ENCODE data around the gene COL9A1.

The COL9A1 gene

GRCh38 chr6:70219943-70220613 is 82.8 kb downstream of the COL9A1 start:
- TF ChIP-seq, protein P1, sequence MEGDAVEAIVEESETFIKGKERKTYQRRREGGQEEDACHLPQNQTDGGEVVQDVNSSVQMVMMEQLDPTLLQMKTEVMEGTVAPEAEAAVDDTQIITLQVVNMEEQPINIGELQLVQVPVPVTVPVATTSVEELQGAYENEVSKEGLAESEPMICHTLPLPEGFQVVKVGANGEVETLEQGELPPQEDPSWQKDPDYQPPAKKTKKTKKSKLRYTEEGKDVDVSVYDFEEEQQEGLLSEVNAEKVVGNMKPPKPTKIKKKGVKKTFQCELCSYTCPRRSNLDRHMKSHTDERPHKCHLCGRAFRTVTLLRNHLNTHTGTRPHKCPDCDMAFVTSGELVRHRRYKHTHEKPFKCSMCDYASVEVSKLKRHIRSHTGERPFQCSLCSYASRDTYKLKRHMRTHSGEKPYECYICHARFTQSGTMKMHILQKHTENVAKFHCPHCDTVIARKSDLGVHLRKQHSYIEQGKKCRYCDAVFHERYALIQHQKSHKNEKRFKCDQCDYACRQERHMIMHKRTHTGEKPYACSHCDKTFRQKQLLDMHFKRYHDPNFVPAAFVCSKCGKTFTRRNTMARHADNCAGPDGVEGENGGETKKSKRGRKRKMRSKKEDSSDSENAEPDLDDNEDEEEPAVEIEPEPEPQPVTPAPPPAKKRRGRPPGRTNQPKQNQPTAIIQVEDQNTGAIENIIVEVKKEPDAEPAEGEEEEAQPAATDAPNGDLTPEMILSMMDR (conservative IDR thresholded peaks at IDR 0.05; ENCODE audit: low read depth): no peak
- no peak overlapping the region for H3K27ac ChIP-seq
- CTCF ChIA-PET: interaction anchor here (1.8 kb wide), 1 partner anchor 11 kb away, joined by 4 read pairs; no protein-coding TSS in a partner anchor
- DNase-seq (ENCODE audit: low spot score): no peak
- POLR2A ChIA-PET (ENCODE audit: low non-redundant PET): no interaction called here

DNA sequence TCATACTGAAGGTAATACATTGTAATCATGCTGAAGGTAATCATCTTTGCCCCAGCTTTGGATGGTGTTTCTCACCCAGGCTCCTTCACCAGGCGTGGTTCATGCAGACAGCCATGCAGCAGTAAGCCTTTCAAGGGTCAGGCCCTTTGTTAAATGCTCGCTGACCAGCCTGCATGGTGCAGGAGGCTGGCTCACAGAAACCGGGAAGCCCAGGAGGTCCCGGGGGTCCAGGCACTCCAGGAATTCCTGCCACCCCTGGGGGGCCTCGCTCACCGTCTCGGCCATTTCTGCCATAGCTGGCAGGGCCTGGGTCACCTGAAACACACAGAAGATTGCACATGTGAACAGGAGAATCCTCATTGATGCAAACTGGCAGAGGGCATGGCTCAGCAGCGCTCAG is 86.1 kb downstream of the COL9A1 start:
- TF ChIP-seq, protein P1 (conservative IDR thresholded peaks at IDR 0.05; ENCODE audit: low read depth): no peak
- ChIA-PET POLR2A (ENCODE audit: low non-redundant PET) (no interaction called here), CTCF (no interaction called here)
- DNase-seq (ENCODE audit: low spot score): no peak
- H3K27ac ChIP-seq: no peak overlapping the region

- no peak overlapping the region for H3K27ac ChIP-seq
- POLR2A ChIA-PET (ENCODE audit: low non-redundant PET): no interaction called here
- CTCF ChIA-PET: no interaction called here
These were observed 87.3 kb downstream of the COL9A1 start for GRCh38 chr6:70215460-70216108.

DNA sequence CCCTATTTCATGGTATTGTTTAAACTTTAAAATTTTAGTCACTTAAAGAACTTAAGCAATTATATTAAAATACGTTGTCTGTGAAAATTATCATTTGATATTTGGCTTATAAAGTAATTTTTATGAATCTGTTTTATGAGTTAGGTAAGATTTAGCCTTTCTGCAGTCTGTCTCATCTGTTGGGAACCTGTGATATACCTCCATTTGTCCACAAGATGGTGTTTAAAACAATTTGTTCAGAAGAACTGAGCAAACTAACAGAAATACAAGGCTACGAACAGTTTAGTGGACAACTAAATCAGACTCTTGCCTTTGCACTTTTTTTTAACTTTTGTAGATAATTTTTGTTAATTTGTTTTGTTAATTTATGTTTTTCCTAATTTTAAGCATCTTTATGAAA is 92.4 kb downstream of the COL9A1 start:
- DNase-seq (ENCODE audit: low spot score): peak; percentile 11
- POLR2A ChIA-PET (ENCODE audit: low non-redundant PET): no interaction called here
- TF ChIP-seq, protein P1 (conservative IDR thresholded peaks at IDR 0.05; ENCODE audit: low read depth): 0 out of 2 replicates have a peak, but pooled peaks have one; percentile 12
- CTCF ChIA-PET: interaction anchor here (2.5 kb wide), 1 partner anchor 11 kb away, joined by 10 read pairs; no protein-coding TSS in a partner anchor
- no peak overlapping the region for H3K27ac ChIP-seq

More at GRCh38 chr6:70215460-70216108, 87.3 kb downstream of the COL9A1 start:
- TF ChIP-seq, protein P1 (conservative IDR thresholded peaks at IDR 0.05; ENCODE audit: low read depth): no peak
- no peak for DNase-seq (ENCODE audit: low spot score)

DNA sequence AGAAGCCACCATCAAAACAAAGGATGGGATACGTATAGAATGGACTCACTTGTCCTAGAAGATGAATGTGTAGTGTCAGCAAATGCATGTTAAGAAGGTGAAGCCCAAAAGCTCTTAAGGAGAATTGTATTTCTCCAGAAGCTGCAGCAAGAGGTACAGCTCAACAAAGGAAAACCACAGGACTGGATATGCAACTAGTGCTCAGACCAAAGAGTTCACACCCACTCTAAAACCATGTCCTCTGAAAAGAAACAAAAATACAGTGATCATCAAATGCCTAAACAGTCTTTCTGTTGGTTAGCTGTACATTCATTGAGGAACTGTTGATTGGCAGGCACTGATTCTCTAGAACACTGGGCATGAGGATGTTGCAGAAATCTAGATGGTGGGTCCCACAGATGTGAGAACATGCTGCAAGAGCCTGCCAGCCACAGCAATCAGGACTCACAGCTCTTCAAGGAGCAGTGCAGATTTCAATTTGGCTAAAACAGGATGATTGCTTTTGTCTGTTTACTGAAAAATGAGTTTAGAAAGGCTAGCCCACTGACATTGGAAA is 94.6 kb downstream of the COL9A1 start:
- H3K27ac ChIP-seq: no peak overlapping the region
- ChIA-PET POLR2A (ENCODE audit: low non-redundant PET) (no interaction called here), CTCF (interaction anchor here (1.2 kb wide), 1 partner anchor 12 kb away, joined by 4 read pairs; no protein-coding TSS in a partner anchor)
- TF ChIP-seq, protein P1 (conservative IDR thresholded peaks at IDR 0.05; ENCODE audit: low read depth): no peak
- no peak for DNase-seq (ENCODE audit: low spot score)

DNA sequence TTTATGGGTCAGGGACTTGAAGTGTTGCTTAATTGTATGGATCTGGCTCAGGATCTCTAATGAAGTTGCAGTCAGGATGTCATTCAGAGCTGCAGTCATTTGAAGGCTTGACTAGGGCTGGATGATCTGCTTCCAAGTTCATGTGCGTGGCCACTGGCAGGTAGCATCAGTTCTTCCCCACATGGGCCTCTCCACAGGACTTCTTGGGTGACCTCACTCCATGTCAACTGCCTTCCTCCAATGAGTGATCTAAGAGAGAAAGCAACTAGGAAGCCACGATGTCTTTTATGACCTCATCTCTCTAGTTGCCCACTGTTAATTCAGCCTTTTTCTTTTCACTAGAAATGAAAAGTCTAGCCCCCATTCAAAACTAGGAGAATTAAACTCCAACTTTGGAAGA is 104.1 kb downstream of the COL9A1 start:
- TF ChIP-seq, protein P1 (conservative IDR thresholded peaks at IDR 0.05; ENCODE audit: low read depth): no peak
- CTCF ChIA-PET: no interaction called here
- H3K27ac ChIP-seq: no peak overlapping the region
- DNase-seq (ENCODE audit: low spot score): no peak
- POLR2A ChIA-PET (ENCODE audit: low non-redundant PET): no interaction called here
